Naive B cell (primary cell): ENCODE results near the gene HSPA6. TPM values are rescaled to one million over a fixed set of nuclear protein-coding genes. Genes with fewer than 3 reads are reported as not detected.
A peak's percentile ranks its signal among the peaks of the same experiment; 100 is the strongest.

Experiments used
- ATAC-seq, 2 donors: fragments of 150-1000 bp; cut with Tn5 transposase; 2 replicates each; pipeline ENCODE4 v1.10.0; 2021; ENCODE audit warnings: low read depth in 2 of 2, mild to moderate bottlenecking in 2 of 2, moderate library complexity in 2 of 2
- DNase-seq: peaks from one replicate; pipeline ENCODE4 v3.0.0; 2022
- H3K27ac Mint-ChIP-seq, 6 donors: one replicate each; pipeline ENCODE4 v1.8.0; 2020 to 2022; ENCODE audit warnings: mild to moderate bottlenecking in 6 of 6, mixed read lengths in 6 of 6, moderate library complexity in 5 of 6, inconsistent platforms in 2 of 6
- H3K27me3 Mint-ChIP-seq, 3 donors: one replicate each; pipeline ENCODE4 v1.8.0; 2021 to 2022; ENCODE audit warnings: mixed read lengths in 3 of 3, mild to moderate bottlenecking in 1 of 3
- H3K36me3 Mint-ChIP-seq, 2 donors: one replicate each; pipeline ENCODE4 v1.8.0; 2020 to 2022; ENCODE audit warnings: mixed read lengths in 2 of 2, inconsistent platforms in 1 of 2, mild to moderate bottlenecking in 1 of 2
- H3K4me1 Mint-ChIP-seq, 3 donors: one replicate each; pipeline ENCODE4 v1.8.0; 2020 to 2022; ENCODE audit warnings: mixed read lengths in 3 of 3, inconsistent platforms in 1 of 3, mild to moderate bottlenecking in 1 of 3, moderate library complexity in 1 of 3
- H3K4me3 Mint-ChIP-seq, 8 donors: one replicate each; pipeline ENCODE4 v1.8.0; 2020 to 2022; ENCODE audit warnings: mild to moderate bottlenecking in 8 of 8, mixed read lengths in 8 of 8, moderate library complexity in 8 of 8, inconsistent platforms in 2 of 8
- H3K9me3 Mint-ChIP-seq, 7 donors: one replicate each; pipeline ENCODE4 v1.8.0; 2020 to 2022; ENCODE audit warnings: mixed read lengths in 7 of 7, mild to moderate bottlenecking in 5 of 7, inconsistent platforms in 2 of 7, moderate library complexity in 1 of 7
- polyA plus RNA-seq, 6 donors: library from polyadenylated mRNA; unstranded; fragments of 300-500 nt; fragmentation: Illumina TruSeq; gene quantifications; one replicate each; pipeline ENCODE4 v1.2.3, GENCODE V29; 2021; ENCODE audit warnings: low read depth in 6 of 6

The HSPA6 gene
- polyA plus RNA-seq, 6 donors from 2014 or later = 0.12 to 0.13 TPM; not detected in 4

- H3K27me3 Mint-ChIP-seq = peaks cover 62 to 75% (median 69%) of the 10 kb centered on the region in 3 donors
- no peak overlapping the region for H3K4me3 Mint-ChIP-seq
- no peak for ATAC-seq
- no peak overlapping the region for H3K27ac Mint-ChIP-seq
- H3K36me3 Mint-ChIP-seq = no peaks in the 10 kb centered on the region
- peaks cover 0 to 5% (median 0%) of the 10 kb centered on the region in 3 donors for H3K4me1 Mint-ChIP-seq
- H3K9me3 Mint-ChIP-seq = peaks cover 0 to 2% (median 0%) of the 10 kb centered on the region in 7 donors
- no peak for DNase-seq
Observed at GRCh38 chr1:161494091-161494735, 30.1 kb upstream of the HSPA6 start.

DNA sequence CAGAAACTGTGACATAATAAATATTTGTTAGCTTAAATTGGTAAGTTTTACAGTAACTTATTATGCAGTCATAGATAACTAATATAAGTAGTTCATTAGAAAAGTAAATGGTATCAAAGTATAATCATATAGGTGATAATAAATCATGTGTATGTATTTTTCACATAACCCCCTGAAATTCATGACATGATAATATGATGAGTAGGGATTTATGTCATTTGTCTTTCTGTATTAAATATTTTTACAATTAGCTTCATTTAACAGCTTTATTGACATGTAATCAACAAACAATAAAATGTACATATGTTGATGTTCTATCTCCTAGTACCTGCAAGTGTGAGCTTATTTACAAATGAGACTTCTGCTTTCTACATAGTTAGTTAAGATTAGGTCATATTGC, 28.9 kb upstream of the HSPA6 start:
- ATAC-seq (no peak), DNase-seq (no peak)
- Mint-ChIP-seq H3K27ac (no peak overlapping the region), H3K4me1 (peaks cover 6 to 12% (median 9%) of the 10 kb centered on the region in 3 donors), H3K36me3 (no peaks in the 10 kb centered on the region), H3K4me3 (no peak overlapping the region), H3K27me3 (peaks cover 49 to 71% (median 70%) of the 10 kb centered on the region in 3 donors), H3K9me3 (peaks cover 0 to 2% (median 0%) of the 10 kb centered on the region in 7 donors)

DNA sequence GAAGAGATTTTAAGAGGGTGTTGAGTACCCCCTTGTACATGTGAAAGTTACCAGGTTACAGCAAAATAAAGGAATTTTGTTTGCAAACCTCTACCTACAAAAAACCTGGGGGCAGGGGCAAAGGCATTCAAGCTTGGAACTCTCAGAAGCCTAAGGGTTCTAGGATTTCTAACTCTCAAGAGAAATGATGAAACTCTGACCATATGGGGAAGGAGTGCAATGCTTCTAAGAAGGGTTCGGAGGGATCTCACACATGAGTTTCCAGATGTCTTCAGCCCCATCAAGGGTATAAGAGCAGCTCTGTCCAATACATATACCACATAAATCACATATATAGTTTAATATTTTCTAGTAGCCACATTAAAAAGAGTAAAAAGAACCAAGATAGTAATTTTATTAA, 26.4 kb upstream of the HSPA6 start:
- no peak for ATAC-seq

DNA sequence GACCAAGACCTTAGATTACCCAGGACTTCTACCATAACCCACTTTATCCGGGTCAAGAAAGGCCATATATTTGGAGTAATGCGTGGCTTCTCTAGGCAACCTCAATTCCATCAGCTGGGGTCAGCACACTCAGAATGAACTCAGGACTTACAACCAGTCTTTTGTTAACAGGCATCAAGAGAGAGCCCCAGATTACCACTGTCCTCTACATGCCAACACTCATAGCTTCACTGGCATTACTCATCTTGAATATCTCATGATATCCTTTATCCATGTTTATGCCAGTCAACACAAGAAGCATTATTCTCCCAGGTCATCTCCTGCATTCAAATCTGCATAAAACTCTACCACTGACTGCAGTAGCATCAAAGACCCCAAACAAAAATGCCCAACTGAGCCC, 25.7 kb upstream of the HSPA6 start:
- ATAC-seq (no peak), DNase-seq (no peak)
- Mint-ChIP-seq H3K4me3 (no peak overlapping the region), H3K27me3 (peaks cover 23 to 68% (median 64%) of the 10 kb centered on the region in 3 donors), H3K9me3 (peaks cover 0 to 1% (median 0%) of the 10 kb centered on the region in 7 donors), H3K27ac (no peak overlapping the region), H3K4me1 (peaks cover 6 to 9% (median 7%) of the 10 kb centered on the region in 3 donors), H3K36me3 (no peaks in the 10 kb centered on the region)

More for the DNA sequence above, 26.4 kb upstream of the HSPA6 start:
- no peak for DNase-seq
- peaks cover 6 to 9% (median 7%) of the 10 kb centered on the region in 3 donors for H3K4me1 Mint-ChIP-seq
- H3K27ac Mint-ChIP-seq = no peak overlapping the region
- no peaks in the 10 kb centered on the region for H3K36me3 Mint-ChIP-seq
- peaks cover 29 to 68% (median 65%) of the 10 kb centered on the region in 3 donors for H3K27me3 Mint-ChIP-seq
- H3K4me3 Mint-ChIP-seq = no peak overlapping the region
- peaks cover 0 to 1% (median 0%) of the 10 kb centered on the region in 7 donors for H3K9me3 Mint-ChIP-seq

DNA sequence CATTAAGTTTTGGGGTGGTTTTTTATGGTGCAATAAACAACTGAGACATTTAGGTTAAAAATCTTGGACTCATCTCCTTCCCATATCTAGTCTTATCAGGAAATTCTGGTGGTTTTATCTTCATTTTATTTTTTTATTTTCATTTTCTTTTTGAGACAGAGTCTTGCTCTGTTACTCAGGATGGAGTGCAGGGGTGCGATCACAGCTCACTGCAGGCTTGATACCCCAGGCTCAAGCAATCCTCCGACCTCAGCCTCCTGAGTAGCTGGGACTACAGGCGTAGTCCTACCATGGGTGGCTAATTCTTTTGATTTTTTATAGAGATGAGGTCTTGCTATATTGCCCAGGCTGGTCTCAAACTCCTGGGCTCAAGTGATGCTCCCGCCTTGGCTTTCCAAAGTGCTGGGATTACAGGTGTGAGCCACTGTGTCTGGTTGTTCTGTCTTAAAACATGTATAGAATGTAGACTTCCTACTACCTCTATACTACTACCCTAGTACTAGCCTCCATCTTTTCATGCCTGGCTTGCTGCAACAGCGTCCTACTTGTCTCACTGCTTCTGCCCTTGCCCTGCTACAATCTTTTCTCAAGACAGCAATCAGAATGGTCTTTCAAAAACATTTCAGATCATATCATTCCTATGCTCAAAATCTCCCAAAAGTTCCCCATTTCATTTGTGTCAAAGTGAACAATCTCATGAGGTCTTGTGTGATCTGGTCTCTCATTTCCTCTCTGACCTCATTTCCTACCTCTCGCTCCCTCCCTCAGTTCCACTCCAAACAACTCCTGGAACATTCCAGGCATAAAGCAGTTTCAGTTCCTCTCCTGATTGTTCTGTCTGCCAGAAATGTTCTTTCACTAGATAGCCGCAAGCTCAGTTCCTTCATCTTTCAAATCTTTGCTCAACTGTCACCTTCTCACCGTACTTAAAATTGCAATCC, 25.0 kb upstream of the HSPA6 start:
- peaks cover 0 to 1% (median 0%) of the 10 kb centered on the region in 7 donors for H3K9me3 Mint-ChIP-seq
- H3K36me3 Mint-ChIP-seq = no peaks in the 10 kb centered on the region
- H3K4me3 Mint-ChIP-seq = peak overlapping the region in 4 of 8 donors; percentile 13 to 24 (median 22)
- H3K27ac Mint-ChIP-seq = peak overlapping the region in 1 of 6 donors; percentile 8
- peaks cover 6 to 9% (median 7%) of the 10 kb centered on the region in 3 donors for H3K4me1 Mint-ChIP-seq
- ATAC-seq = peak; percentile 45 to 66
- no peak for DNase-seq
- H3K27me3 Mint-ChIP-seq = peaks cover 16 to 63% (median 58%) of the 10 kb centered on the region in 3 donors

GRCh38 chr1:161501234-161501633, 23.1 kb upstream of the HSPA6 start:
- Mint-ChIP-seq H3K4me1 (peaks cover 18 to 21% (median 19%) of the 10 kb centered on the region in 3 donors), H3K36me3 (no peaks in the 10 kb centered on the region), H3K27me3 (peaks cover 6 to 53% (median 51%) of the 10 kb centered on the region in 3 donors), H3K4me3 (no peak overlapping the region), H3K9me3 (peaks cover 0 to 1% (median 0%) of the 10 kb centered on the region in 7 donors), H3K27ac (no peak overlapping the region)
- DNase-seq (no peak), ATAC-seq (no peak)

- Mint-ChIP-seq H3K36me3 (no peaks in the 10 kb centered on the region), H3K4me3 (no peak overlapping the region), H3K27ac (no peak overlapping the region), H3K27me3 (peaks cover 4 to 50% (median 44%) of the 10 kb centered on the region in 3 donors), H3K4me1 (peaks cover 22 to 30% (median 25%) of the 10 kb centered on the region in 3 donors), H3K9me3 (no peaks in the 10 kb centered on the region)
- ATAC-seq = no peak
- no peak for DNase-seq
Observed at GRCh38 chr1:161502181-161502580, 22.2 kb upstream of the HSPA6 start.

- DNase-seq = no peak
- ATAC-seq = no peak
- Mint-ChIP-seq H3K4me3 (no peak overlapping the region), H3K27me3 (peaks cover 0 to 44% (median 43%) of the 10 kb centered on the region in 3 donors), H3K27ac (no peak overlapping the region), H3K4me1 (peaks cover 22 to 30% (median 25%) of the 10 kb centered on the region in 3 donors), H3K36me3 (no peaks in the 10 kb centered on the region), H3K9me3 (no peaks in the 10 kb centered on the region)
Observed at GRCh38 chr1:161502641-161503393, 21.5 kb upstream of the HSPA6 start.

GRCh38 chr1:161503394-161503748, 21.0 kb upstream of the HSPA6 start:
- ATAC-seq (no peak), DNase-seq (no peak)
- no peak overlapping the region for H3K4me3 Mint-ChIP-seq
- H3K9me3 Mint-ChIP-seq = no peaks in the 10 kb centered on the region
- no peaks in the 10 kb centered on the region for H3K36me3 Mint-ChIP-seq
- no peak overlapping the region for H3K27ac Mint-ChIP-seq
- peaks cover 22 to 30% (median 25%) of the 10 kb centered on the region in 3 donors for H3K4me1 Mint-ChIP-seq
- peaks cover 0 to 44% (median 43%) of the 10 kb centered on the region in 3 donors for H3K27me3 Mint-ChIP-seq

GRCh38 chr1:161505686-161506085, 18.7 kb upstream of the HSPA6 start:
- ATAC-seq (peak in 1 of 2 donors; percentile 20), DNase-seq (no peak)
- peak overlapping the region in 4 of 8 donors; percentile 20 to 49 (median 38) for H3K4me3 Mint-ChIP-seq
- peaks cover 14 to 23% (median 19%) of the 10 kb centered on the region in 3 donors for H3K4me1 Mint-ChIP-seq
- no peaks in the 10 kb centered on the region for H3K36me3 Mint-ChIP-seq
- peak overlapping the region in 2 of 6 donors; percentile 74 to 89 for H3K27ac Mint-ChIP-seq
- no peaks in the 10 kb centered on the region for H3K9me3 Mint-ChIP-seq
- peaks cover 0 to 31% (median 28%) of the 10 kb centered on the region in 3 donors for H3K27me3 Mint-ChIP-seq

GRCh38 chr1:161506336-161507223, 17.8 kb upstream of the HSPA6 start:
- Mint-ChIP-seq H3K27ac (peak overlapping the region in 1 of 6 donors; percentile 51), H3K4me3 (peak overlapping the region in 4 of 8 donors; percentile 26 to 69 (median 36)), H3K36me3 (no peaks in the 10 kb centered on the region), H3K4me1 (peaks cover 14 to 23% (median 19%) of the 10 kb centered on the region in 3 donors), H3K9me3 (no peaks in the 10 kb centered on the region), H3K27me3 (peaks cover 0 to 26% (median 19%) of the 10 kb centered on the region in 3 donors)
- DNase-seq (no peak), ATAC-seq (no peak)

DNA sequence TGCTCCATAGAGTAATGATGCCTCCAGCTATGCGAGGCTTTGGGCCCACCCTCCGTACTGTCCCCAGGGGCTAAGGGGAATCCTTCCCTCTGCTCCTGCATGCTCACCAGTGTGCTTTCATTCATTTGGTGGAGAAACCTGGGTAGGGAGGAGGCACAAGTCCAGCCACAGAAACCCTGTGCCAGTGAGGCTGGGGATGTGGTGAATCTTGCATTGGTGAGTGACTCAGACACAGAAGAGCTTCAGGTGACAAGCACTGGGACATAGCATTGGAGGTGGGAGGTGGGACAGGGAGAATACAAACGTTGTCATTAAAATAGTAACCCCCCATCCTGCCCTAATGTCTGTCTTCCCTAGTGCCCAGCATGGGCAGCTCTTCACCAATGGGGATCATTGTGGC, 13.9 kb upstream of the HSPA6 start:
- Mint-ChIP-seq H3K4me1 (peaks cover 11 to 17% (median 13%) of the 10 kb centered on the region in 3 donors), H3K9me3 (no peaks in the 10 kb centered on the region), H3K27me3 (peaks cover 0 to 15% (median 0%) of the 10 kb centered on the region in 3 donors), H3K27ac (peak overlapping the region in 1 of 6 donors; percentile 32), H3K4me3 (no peak overlapping the region), H3K36me3 (no peaks in the 10 kb centered on the region)
- DNase-seq (no peak), ATAC-seq (no peak)
